Ishikawa (cell line): ENCODE data around the gene HOMER3.

ENCODE experiments used
- CEBPB ChIP-seq: IDR thresholded peaks from 2 replicates; pipeline ENCODE4 v1.6.1; 2012
- CREB1 ChIP-seq: IDR thresholded peaks from 2 replicates; pipeline ENCODE4 v1.6.1; 2012; ENCODE audit warnings: low read depth
- EGR1 ChIP-seq: IDR thresholded peaks from 2 replicates; pipeline ENCODE4 v1.6.1; 2012
- EP300 ChIP-seq: IDR thresholded peaks from 2 replicates; pipeline ENCODE4 v1.6.1; 2012; ENCODE audit warnings: borderline replicate concordance
- FOXM1 ChIP-seq: IDR thresholded peaks from 2 replicates; pipeline ENCODE4 v1.6.1; 2012; ENCODE audit warnings: low read depth, borderline replicate concordance
- MAX ChIP-seq: IDR thresholded peaks from 2 replicates; pipeline ENCODE4 v1.6.1; 2012
- NFIC ChIP-seq: IDR thresholded peaks from 2 replicates; pipeline ENCODE4 v1.6.1; 2012
- RAD21 ChIP-seq: IDR thresholded peaks from 2 replicates; pipeline ENCODE4 v1.6.1; 2012; ENCODE audit warnings: low read depth
- REST ChIP-seq: IDR thresholded peaks from 2 replicates; pipeline ENCODE4 v1.6.1; 2012; ENCODE audit warnings: low read depth, mild to moderate bottlenecking
- TAF1 ChIP-seq: IDR thresholded peaks from 2 replicates; pipeline ENCODE4 v1.6.1; 2012; ENCODE audit warnings: low read depth, mild to moderate bottlenecking
- TCF12 ChIP-seq: IDR thresholded peaks from 2 replicates; pipeline ENCODE4 v1.6.1; 2012; ENCODE audit warnings: low read depth
- TEAD4 ChIP-seq: IDR thresholded peaks from 2 replicates; pipeline ENCODE4 v1.6.1; 2012
- USF1 ChIP-seq: IDR thresholded peaks from 2 replicates; pipeline ENCODE4 v1.6.1; 2012
- YY1 ChIP-seq: IDR thresholded peaks from 2 replicates; pipeline ENCODE4 v1.6.1; 2012; ENCODE audit warnings: low read depth
- ZBTB7A ChIP-seq: IDR thresholded peaks from 2 replicates; pipeline ENCODE4 v1.6.1; 2012; ENCODE audit warnings: low read depth

The HOMER3 gene

GRCh38 chr19:18946918-18947317 is 5.9 kb upstream of the HOMER3 start:
- TF ChIP-seq USF1 (no peak), TCF12 (no peak), MAX (no peak), RAD21 (no peak), EP300 (no peak), TEAD4 (no peak), CEBPB (no peak), TAF1 (no peak), ZBTB7A (no peak), EGR1 (no peak), CREB1 (no peak), YY1 (no peak), FOXM1 (no peak), NFIC (no peak), REST (no peak)

- no peak for TF ChIP-seq NFIC
- TF ChIP-seq CREB1: no peak
- no peak for TF ChIP-seq TEAD4
- no peak for TF ChIP-seq REST
Measured at GRCh38 chr19:18946335-18946734, 5.3 kb upstream of the HOMER3 start.

- TF ChIP-seq ZBTB7A: no peak
- no peak for TF ChIP-seq USF1
- TF ChIP-seq EP300: no peak
- TF ChIP-seq EGR1: no peak
- no peak for TF ChIP-seq RAD21
- no peak for TF ChIP-seq FOXM1
- TF ChIP-seq TCF12: no peak
- TF ChIP-seq TEAD4: no peak
- no peak for TF ChIP-seq NFIC
- TF ChIP-seq CEBPB: no peak
- TF ChIP-seq MAX: no peak
- TF ChIP-seq CREB1: no peak
- no peak for TF ChIP-seq YY1
- no peak for TF ChIP-seq REST
- TF ChIP-seq TAF1: no peak
Measured at GRCh38 chr19:18945297-18945696, 4.3 kb upstream of the HOMER3 start.

- no peak for TF ChIP-seq EP300
- TF ChIP-seq FOXM1: no peak
- TF ChIP-seq REST: no peak
- TF ChIP-seq USF1: no peak
- TF ChIP-seq ZBTB7A: no peak
- TF ChIP-seq TEAD4: no peak
- TF ChIP-seq TCF12: no peak
- no peak for TF ChIP-seq MAX
- TF ChIP-seq CREB1: no peak
- TF ChIP-seq NFIC: no peak
- no peak for TF ChIP-seq TAF1
Measured at GRCh38 chr19:18943465-18943864, 2.4 kb upstream of the HOMER3 start.
